T-helper 1 cell (primary cell): ENCODE results near the gene MISP.
A peak's percentile ranks its signal among the peaks of the same experiment; 100 is the strongest.

Experiments used
- DNase-seq, 5 donors: peaks; one replicate each; pipeline ENCODE4 v3.0.0-alpha.2; 2012 to 2020

The MISP gene

DNA sequence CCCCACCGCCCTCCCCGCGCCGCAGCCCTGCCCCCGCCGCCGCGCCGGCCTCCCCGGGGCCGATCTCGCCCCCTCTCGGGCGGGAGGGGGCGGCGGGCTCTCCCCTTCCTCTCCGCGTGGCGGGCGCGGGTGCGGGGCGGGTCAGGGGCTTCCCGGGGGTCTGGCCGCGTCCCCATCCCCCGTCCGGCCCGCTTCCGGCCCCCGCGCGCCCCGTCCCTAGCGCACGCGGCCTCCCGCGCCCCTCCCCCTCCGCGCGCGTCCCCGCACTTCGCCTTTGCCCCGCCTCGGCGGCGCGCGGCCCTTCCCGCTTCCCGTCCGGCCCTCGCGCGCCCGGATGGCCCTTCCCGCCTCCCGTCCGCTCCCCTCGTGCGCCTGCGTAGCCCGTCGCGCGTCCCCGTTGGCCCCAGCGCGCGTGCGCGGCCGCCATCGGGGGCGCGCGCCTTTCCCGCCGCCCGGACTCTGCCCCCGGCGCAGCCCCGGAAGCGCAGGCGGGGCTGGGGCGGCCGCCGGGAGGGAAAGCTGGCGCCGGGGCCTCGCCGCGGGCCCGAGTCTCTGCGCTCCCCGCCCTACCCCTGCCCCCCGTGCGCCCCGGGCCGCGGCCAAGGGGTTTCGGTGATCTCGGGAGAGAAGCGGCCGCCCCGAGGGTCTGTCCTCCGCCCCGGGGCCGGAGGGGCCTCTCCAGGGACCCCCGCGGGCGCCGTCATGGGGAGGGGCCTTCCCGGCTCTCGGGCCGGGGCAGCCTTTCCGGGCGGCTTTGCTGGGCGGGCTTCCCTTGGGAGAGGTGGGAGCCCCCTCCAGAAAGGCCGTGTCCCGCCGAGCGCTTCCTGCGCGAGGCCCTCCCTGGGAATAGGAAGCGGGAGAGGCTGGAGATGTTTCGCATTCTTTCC, 46.9 kb downstream of the MISP start:
- DNase-seq, result peak; percentile 77 to 93 (median 79)

GRCh38 chr19:798415-799075, 47.6 kb downstream of the MISP start:
- no peak for DNase-seq

GRCh38 chr19:799076-799881, 48.4 kb downstream of the MISP start:
- peak in 1 of 5 donors; percentile 32 for DNase-seq

GRCh38 chr19:800360-801029, 49.6 kb downstream of the MISP start:
- no peak for DNase-seq

- DNase-seq, result no peak
Observed at GRCh38 chr19:801030-801860, 50.3 kb downstream of the MISP start.

- DNase-seq, result no peak
Observed at GRCh38 chr19:801861-802497, 51.1 kb downstream of the MISP start.

GRCh38 chr19:802498-803098, 51.7 kb downstream of the MISP start:
- no peak for DNase-seq

GRCh38 chr19:803099-803561, 52.2 kb downstream of the MISP start:
- DNase-seq, result no peak

- no peak for DNase-seq
Observed at GRCh38 chr19:803686-804418, 52.9 kb downstream of the MISP start.

DNA sequence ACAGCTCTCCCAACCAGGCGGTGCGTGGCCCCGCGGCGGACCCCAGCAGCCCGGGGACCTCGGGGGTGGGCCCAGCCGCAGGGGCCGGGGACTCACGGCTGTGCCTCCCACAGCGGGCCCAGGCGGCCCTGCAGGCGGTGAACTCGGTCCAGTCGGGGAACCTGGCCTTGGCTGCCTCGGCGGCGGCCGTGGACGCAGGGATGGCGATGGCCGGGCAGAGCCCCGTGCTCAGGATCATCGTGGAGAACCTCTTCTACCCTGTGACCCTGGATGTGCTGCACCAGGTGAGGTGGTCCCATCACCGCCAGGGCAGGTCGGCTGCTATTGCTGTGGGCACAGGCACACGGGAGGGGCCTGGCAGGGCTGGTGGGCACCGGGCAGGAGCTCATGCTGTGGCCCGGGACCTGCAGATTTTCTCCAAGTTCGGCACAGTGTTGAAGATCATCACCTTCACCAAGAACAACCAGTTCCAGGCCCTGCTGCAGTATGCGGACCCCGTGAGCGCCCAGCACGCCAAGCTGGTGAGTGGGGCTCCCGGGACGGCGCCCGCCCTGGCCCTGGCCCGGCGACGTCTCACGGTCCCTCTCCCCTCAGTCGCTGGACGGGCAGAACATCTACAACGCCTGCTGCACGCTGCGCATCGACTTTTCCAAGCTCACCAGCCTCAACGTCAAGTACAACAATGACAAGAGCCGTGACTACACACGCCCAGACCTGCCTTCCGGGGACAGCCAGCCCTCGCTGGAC, 53.7 kb downstream of the MISP start:
- no peak for DNase-seq

DNA sequence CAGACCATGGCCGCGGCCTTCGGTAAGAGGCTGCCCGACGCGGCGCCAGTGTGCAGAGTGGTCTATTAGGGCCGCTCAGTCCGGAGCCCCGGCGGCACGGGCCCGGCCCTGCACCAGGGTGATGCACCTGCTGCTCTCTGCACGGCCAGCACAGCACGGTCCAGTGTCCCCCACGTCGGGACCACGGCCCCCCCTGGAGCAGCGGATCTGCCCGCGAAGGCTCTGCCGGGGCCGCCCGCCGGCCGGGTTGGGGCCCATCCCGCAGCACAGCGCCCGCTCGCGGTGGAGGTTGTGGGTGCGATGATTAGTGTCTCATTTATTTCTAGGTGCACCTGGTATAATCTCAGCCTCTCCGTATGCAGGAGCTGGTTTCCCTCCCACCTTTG, 54.2 kb downstream of the MISP start:
- no peak for DNase-seq

- no peak for DNase-seq
Observed at GRCh38 chr19:805600-806550, 55.0 kb downstream of the MISP start.

GRCh38 chr19:806815-807421, 56.0 kb downstream of the MISP start:
- DNase-seq, result no peak

GRCh38 chr19:807627-808422, 56.9 kb downstream of the MISP start:
- no peak for DNase-seq

GRCh38 chr19:808423-808775, 57.5 kb downstream of the MISP start:
- no peak for DNase-seq

GRCh38 chr19:810077-810855, 59.4 kb downstream of the MISP start:
- DNase-seq, result no peak
